T-helper 22 cell (primary cell): ENCODE results near the gene PBX2.
"Not testable (repeated sequence)": the region's sequence is repeated elsewhere in the genome, so short reads cannot be mapped to it uniquely, and the experiment has no call there.

Experiments used
- DNase-seq: peaks from one replicate; pipeline ENCODE4 v3.0.0-alpha.2; 2020; ENCODE audit warnings: low read depth

PBX2 gene

GRCh38 chr6:32190054-32190851 lies at the start of gene PBX2:
Gene PBX2, minus strand, starts transcription at chr6:32190202. Its CDS starts 287 bp downstream, at chr6:32189915.
- DNase-seq: peak; percentile 74

GRCh38 chr6:32239462-32239861 lies 49.5 kb upstream of the PBX2 start:
- no peak for DNase-seq

- DNase-seq: no peak
Observed at GRCh38 chr6:32234934-32235333, 44.9 kb upstream of the PBX2 start.

- DNase-seq: no peak
Observed at GRCh38 chr6:32226434-32226833, 36.4 kb upstream of the PBX2 start.

GRCh38 chr6:32224696-32225095 lies 34.7 kb upstream of the PBX2 start:
- no peak for DNase-seq

DNA sequence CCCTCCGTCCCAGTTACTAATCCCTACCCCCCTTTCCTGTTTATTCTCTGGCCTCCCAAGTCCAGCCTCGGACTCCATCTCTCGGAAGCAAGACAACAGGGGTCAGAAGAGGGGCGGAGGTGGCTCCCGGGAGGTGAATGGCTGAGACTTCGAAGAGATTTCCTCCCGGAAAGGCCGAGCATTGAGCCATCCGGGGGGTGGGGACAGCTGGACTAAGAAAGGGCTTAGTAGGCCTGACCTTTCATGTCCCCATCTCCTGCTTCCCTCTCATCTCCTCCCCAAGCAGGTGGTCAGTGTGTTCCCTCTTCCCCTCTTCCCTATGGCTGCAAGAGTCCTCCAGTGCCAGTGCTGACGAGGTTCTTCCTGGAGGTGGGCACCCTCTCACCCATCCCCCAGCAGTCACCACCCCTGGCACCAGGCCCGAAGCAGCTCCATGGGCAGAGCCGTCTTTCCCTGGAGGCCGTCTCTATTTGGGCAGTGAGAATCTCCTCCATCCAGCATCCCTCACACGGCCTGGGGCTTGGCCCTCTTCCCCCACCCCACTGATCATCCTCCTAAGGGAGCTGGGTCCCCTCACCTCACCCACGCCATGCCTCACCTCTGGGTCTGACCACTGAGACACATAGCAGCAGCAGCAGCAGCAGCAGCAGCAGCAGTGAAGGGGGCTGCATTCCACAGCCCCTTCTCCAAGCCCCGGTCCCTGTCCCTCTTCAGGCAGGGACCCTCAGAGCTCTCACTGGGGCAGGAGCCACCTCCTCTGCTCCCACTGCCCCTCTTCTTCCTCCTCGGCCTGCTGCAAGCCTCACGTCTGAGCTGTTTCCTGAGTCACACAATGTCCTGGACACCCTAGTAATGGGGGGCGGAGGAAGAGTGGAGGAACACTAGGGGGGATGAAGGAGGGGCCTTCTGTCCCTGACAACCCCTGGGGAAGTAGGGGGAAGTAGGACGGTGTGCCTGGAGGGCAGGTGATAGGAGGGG lies 33.5 kb upstream of the PBX2 start, which contains the start of gene NOTCH4:
Gene NOTCH4, minus strand, starts transcription at position 810 of the 978 bp plus-strand sequence. Its CDS starts 139 bp downstream, at position 671.
- DNase-seq: no peak

DNA sequence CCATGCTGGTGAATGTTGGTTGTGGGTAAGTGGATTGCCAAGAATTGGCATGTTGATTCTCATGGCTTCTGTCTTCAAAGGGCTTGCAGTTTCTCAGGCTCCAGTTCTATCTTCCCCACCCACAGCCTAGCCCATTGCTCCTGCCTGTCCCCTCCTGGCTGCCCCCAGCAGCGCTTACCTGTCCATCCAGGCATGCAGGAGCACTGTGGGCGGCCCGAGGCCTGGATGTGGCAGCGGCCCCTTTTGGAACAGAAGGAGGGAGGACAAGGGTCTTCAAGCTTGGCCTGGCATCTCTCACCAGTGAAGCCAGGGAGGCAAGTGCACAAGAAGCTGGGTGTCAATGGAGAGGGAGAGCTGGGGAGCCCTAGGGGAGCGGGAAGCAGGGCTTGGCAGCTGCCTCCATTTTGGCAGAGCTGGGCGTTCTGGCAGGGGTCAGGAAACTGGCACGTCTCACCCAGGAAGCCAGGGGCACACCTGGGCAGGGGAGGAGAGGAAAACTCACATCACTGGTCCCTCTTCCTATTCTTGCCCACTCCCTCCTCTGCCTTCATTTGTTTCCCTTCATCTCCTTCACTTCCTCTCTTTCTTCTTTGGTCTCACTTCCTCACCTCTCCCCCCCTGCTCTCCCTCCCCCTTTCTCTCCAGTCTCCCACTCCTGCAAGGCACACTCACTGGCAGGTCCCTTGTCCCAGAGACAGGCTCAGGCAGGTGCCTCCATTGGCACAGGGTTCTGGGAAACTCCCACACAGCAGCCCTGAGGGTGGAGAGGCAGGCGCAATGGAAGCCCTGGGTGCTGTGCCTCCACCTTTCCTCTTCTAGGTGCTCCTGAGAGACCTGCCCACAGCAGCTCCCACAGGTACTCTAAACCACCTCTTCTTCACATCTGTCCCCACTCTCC lies 32.6 kb upstream of the PBX2 start:
- DNase-seq: no peak

GRCh38 chr6:32220021-32220420 lies 30.0 kb upstream of the PBX2 start:
- no peak for DNase-seq

- DNase-seq: no peak
Observed at GRCh38 chr6:32218167-32218566, 28.2 kb upstream of the PBX2 start.

DNA sequence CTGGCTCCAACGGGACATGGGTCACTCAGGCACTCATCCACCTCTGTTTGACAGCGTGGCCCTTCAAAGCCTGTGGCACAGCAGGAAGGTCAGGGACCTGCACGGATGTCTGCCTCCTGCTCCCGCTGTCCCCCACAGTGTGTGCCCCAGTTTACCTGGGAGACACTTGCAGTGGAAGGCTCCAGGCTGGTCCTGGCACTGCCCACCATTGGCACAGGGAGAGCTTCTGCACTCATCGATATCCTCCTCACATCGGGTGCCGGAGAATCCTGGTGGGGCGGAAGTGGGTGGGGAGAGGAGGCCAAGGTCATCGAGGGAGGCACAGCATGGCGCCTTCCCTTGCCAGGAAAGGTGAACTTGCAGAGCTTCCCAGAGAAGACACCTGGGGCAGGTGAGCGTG lies 27.0 kb upstream of the PBX2 start:
- DNase-seq: no peak

DNA sequence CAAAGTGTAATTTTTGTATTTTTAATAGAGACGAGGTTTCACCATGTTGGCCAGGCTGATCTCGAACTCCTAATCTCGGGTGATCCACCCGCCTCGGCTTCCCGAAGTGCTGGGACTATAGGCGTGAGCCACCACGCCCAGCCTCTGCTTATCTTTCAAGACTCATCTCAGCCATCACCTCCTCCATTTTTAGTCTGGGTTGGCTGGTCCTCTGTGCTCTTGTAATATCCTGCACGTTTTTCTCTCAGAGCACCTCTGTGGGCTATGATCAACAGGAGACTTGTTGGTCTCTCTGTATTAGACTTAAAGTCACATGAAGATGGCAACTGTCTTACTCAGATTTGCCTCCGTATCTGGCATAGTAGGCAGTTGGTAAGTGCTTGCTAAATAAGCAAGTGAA lies 26.3 kb upstream of the PBX2 start:
- no peak for DNase-seq

DNA sequence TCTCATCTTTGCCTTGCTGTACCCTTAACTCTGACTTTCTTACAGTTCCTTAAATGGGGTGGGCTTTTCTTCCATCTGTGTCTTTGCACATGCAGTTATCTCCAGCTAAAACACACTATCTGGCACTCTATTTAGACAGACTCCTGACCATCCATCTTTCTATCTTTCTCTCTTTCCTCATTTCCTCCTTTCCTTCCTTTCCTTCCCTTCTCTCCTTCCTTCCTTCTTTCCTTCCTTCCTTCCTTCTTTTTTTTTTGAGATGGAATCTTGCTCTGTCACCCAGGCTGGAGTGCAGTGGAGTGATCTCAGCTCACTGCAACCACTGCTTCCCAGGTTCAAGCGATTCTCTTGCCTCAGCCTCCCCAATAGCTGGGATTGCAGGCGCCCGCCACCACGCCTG lies 25.6 kb upstream of the PBX2 start:
- no peak for DNase-seq

DNA sequence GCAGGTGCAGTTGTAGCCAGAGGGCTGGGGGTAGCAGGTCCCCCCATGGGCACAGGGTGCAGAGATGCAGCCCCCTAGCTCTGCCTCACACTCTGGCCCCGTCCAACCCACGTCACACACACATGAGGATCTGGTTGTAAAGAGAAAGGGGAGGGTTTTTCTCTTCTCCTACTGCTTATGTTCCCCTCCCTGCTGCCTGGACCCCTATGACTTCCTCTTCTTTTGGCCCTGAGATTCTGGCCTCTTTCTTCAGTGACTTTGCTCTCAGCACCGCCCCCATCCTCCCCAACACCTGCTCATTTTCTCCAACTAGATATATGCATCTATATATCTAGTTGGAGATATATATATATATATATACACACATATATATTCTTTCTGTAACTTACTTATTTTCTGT lies 24.1 kb upstream of the PBX2 start:
- no peak for DNase-seq

GRCh38 chr6:32213649-32214048 lies 23.6 kb upstream of the PBX2 start:
- DNase-seq: no peak

- no peak for DNase-seq
Observed at GRCh38 chr6:32212076-32212760, 22.2 kb upstream of the PBX2 start.

GRCh38 chr6:32211432-32211831 lies 21.4 kb upstream of the PBX2 start:
- DNase-seq: not testable (repeated sequence)

- DNase-seq: no peak
Observed at GRCh38 chr6:32210191-32210601, 20.2 kb upstream of the PBX2 start.

DNA sequence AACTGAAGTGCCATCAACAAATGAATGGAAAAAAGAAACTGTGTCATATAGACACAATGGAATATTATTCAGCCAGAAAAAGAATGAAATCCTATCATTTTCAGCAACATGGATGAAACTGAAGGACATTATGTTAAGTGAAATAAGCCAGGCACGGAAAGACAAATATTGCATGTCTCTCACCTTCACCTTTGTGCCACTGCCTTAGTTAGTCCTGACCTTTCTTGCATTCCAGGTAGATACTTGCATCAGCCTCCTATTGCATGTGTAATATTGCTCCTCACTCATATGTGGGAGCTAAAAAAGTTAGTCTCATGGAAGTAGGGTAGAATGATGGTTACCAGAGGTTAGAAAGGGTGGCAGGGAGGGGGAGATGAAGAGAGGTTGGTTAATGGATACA lies 19.0 kb upstream of the PBX2 start:
- no peak for DNase-seq

- DNase-seq: no peak
Observed at GRCh38 chr6:32204268-32204715, 14.3 kb upstream of the PBX2 start.

DNA sequence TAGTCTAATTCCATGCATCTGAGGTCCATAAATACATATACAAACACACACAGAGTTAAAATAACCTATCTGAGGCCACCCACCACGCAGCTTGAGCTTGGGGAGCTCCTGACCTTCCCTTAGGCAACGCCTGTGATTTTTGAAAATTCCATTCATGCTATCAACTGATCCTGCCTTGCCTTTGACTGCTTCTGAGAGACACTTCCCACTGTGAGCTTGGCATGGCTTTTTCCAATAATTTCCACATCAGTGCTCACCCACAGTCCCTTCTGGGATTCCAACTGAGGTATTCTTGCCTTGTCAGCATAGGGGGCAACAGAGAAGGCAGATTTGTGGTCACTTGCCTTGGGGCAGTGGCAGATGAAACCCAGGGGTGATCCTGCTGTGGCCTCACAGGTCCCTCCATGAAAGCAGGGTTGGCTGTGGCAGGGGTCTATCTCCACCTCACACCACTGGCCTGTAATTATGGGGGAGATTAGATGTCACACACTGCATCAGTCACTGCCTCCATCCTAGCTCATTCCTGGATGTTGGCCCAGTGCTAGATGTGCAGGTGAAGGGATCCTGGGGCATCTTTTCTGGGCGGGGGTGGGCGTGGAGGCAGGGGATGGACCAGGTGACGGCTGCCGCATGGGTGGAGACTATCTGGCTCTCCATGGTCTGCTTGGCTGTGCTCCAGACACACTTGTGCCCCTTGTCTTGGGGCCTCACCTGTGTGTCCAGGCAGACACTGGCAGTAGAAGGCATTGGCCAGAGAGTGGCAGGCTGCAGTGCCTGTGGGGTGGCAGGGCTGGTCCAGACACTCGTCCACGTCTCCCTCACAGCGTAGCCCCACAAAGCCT lies 13.6 kb upstream of the PBX2 start:
- DNase-seq: no peak
